Activated naive CD8-positive, alpha-beta T cell treated with anti-CD3 and anti-CD28 coated beads, Interleukin-2, amount 10 ng/mL, durations not matched to agents 7 days and 5 days (primary cell): ENCODE data around the gene MTA1. TPM values are rescaled to one million over a fixed set of nuclear protein-coding genes. Genes with fewer than 3 reads are reported as not detected.

Experiments used
- ATAC-seq: fragments of 150-1000 bp; cut with Tn5 transposase; one replicate; pipeline ENCODE4 v1.10.0; 2021; ENCODE audit warnings: low read depth, moderate library complexity
- POLR2A ChIA-PET: fragments of 350-600 bp; sonication (Branson Sonifier 250); formaldehyde crosslinking; loops from one replicate; lab custom pipeline; 2021; ENCODE audit warnings: antibody characterized with exemption; lab: Charles Lee
- DNase-seq: peaks from one replicate; pipeline ENCODE4 v3.0.0; 2021
- H3K27ac Mint-ChIP-seq: one replicate; pipeline ENCODE4 v1.8.0; 2022; ENCODE audit warnings: mild to moderate bottlenecking, mixed read lengths
- H3K27me3 Mint-ChIP-seq: one replicate; pipeline ENCODE4 v1.8.0; 2022; ENCODE audit warnings: mild to moderate bottlenecking, moderate library complexity, mixed read lengths
- H3K36me3 Mint-ChIP-seq: one replicate; pipeline ENCODE4 v1.8.0; 2021; ENCODE audit warnings: mild to moderate bottlenecking, mixed read lengths
- H3K4me1 Mint-ChIP-seq: one replicate; pipeline ENCODE4 v1.8.0; 2021; ENCODE audit warnings: mixed read lengths
- H3K4me3 Mint-ChIP-seq: one replicate; pipeline ENCODE4 v1.8.0; 2022; ENCODE audit warnings: mild to moderate bottlenecking, moderate library complexity, mixed read lengths
- H3K9me3 Mint-ChIP-seq: one replicate; pipeline ENCODE4 v1.8.0; 2021; ENCODE audit warnings: mixed read lengths
- total RNA-seq, 2 experiments: library from RNA; stranded (reverse); gene quantifications; one replicate each; pipeline ENCODE4 v1.2.3, GENCODE V29; 2021

MTA1 gene
- total RNA-seq, 2 experiments from 2014 or later, result 120 to 132 TPM

GRCh38 chr14:105488781-105489541 lies 69.3 kb downstream of the MTA1 start:
- Mint-ChIP-seq H3K4me1 (peaks cover 20% of the 10 kb centered on the region), H3K36me3 (no peaks in the 10 kb centered on the region), H3K4me3 (peak overlapping the region; percentile 78), H3K9me3 (no peaks in the 10 kb centered on the region), H3K27ac (peak overlapping the region; percentile 82), H3K27me3 (no peaks in the 10 kb centered on the region)
- POLR2A ChIA-PET, result interaction anchor here (0.8 to 5.7 kb wide), 10 partner anchors 7 to 468 kb away, joined by 3 to 118 read pairs (median 6); partner anchors contain the start of genes BRF1, CDCA4, PACS2 and TEX22
- DNase-seq, result no peak
- no peak for ATAC-seq

DNA sequence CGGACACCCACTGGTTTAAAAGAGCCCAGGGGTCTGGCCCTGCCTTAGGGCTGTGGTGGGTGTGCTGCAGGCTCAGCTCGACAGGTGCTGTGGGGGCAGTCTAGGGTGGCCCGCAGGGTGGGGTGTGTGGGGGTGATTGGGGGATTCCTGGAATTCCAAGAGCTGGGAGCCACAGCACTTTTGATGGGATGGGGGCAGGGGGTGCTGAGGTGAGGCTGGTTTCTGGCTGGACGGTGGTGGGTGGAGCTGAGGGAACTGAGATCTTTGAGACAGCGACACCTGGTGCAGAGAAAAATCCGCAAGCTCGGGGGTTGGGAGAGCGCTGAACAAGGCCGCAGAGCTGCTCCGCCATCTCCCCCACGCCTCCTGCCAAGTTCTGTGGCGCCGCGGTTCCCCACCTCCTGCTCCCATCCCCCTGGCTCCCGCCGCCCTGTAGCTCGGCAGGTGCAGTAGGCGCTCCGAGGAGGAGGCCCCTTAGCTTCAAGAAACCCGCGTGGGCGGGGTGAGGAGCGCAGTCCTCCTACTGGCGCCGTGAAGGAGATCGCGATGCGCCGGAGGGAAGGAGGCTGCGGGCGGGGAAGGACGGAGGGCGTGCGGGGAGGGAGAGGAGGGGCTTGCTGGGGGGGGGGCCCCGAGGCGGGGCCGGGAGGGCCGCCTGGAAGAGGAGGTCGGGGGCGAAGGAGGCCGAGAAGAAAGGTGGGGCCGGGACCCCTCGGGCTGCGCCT lies 70.1 kb downstream of the MTA1 start:
- Mint-ChIP-seq H3K36me3 (no peaks in the 10 kb centered on the region), H3K4me3 (peak overlapping the region; percentile 78), H3K27me3 (no peaks in the 10 kb centered on the region), H3K9me3 (no peaks in the 10 kb centered on the region), H3K4me1 (peaks cover 15% of the 10 kb centered on the region), H3K27ac (peak overlapping the region; percentile 82)
- POLR2A ChIA-PET, result interaction anchor here (0.7 to 5.7 kb wide), 13 partner anchors 8 to 469 kb away, joined by 3 to 118 read pairs (median 4); partner anchors contain the start of genes BRF1, CDCA4, PACS2 and TEX22
- DNase-seq (peak; percentile 85), ATAC-seq (peak; percentile 3)

DNA sequence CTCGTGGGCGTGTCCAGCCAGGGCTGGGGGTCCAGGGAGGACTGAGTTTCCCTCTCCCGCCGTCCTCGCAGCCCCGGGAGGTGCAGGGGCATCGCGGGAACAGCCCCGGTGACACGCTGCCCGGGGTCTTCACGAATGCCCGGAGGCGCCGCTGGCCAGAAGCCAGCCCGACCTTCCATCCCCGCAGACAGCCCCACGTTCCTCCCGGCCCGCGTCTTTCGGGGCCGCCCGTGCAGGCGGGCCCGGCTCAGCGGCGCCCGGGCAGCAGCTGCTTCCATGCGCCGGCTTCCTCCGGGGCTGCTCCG lies 70.6 kb downstream of the MTA1 start:
- ATAC-seq (peak; percentile 1), DNase-seq (no peak)
- Mint-ChIP-seq H3K36me3 (no peaks in the 10 kb centered on the region), H3K27me3 (no peaks in the 10 kb centered on the region), H3K4me3 (peak overlapping the region; percentile 78), H3K4me1 (peaks cover 15% of the 10 kb centered on the region), H3K27ac (no peak overlapping the region), H3K9me3 (no peaks in the 10 kb centered on the region)
- POLR2A ChIA-PET, result interaction anchor here (0.7 to 5.7 kb wide), 12 partner anchors 9 to 469 kb away, joined by 3 to 118 read pairs (median 4); partner anchors contain the start of genes BRF1, CDCA4 and TEX22

GRCh38 chr14:105490572-105491365 lies 71.1 kb downstream of the MTA1 start, which contains the start of gene TEDC1:
TEDC1 (plus strand) TSS chr14:105491246; CDS start chr14:105491376, 130 bp downstream.
- POLR2A ChIA-PET, result interaction anchor here (0.7 to 5.7 kb wide), 13 partner anchors 9 to 470 kb away, joined by 3 to 118 read pairs (median 5); partner anchors contain the start of genes BRF1, CDCA4 and TEX22
- peak; percentile 78 for ATAC-seq
- Mint-ChIP-seq H3K4me1 (peaks cover 15% of the 10 kb centered on the region), H3K27me3 (no peaks in the 10 kb centered on the region), H3K36me3 (no peaks in the 10 kb centered on the region), H3K9me3 (no peaks in the 10 kb centered on the region), H3K27ac (peak within 1 kb of the TSS; percentile 93), H3K4me3 (peak within 1 kb of the TSS; percentile 87)
- DNase-seq, result peak; percentile 98

GRCh38 chr14:105491366-105491973 lies 71.8 kb downstream of the MTA1 start:
- Mint-ChIP-seq H3K4me1 (peaks cover 15% of the 10 kb centered on the region), H3K27ac (peak overlapping the region; percentile 93), H3K4me3 (peak overlapping the region; percentile 87), H3K27me3 (no peaks in the 10 kb centered on the region), H3K9me3 (no peaks in the 10 kb centered on the region), H3K36me3 (no peaks in the 10 kb centered on the region)
- POLR2A ChIA-PET, result interaction anchor here (0.7 to 5.7 kb wide), 6 partner anchors 10 to 243 kb away, joined by 3 to 118 read pairs (median 4); partner anchors contain the start of genes BRF1 and BTBD6
- DNase-seq, result peak; percentile 92
- ATAC-seq, result peak; percentile 3

- Mint-ChIP-seq H3K4me1 (peaks cover 15% of the 10 kb centered on the region), H3K4me3 (peak overlapping the region; percentile 87), H3K9me3 (no peaks in the 10 kb centered on the region), H3K27me3 (no peaks in the 10 kb centered on the region), H3K27ac (peak overlapping the region; percentile 93), H3K36me3 (no peaks in the 10 kb centered on the region)
- ATAC-seq, result no peak
- POLR2A ChIA-PET, result interaction anchor here (0.7 to 5.7 kb wide), 5 partner anchors 9 to 244 kb away, joined by 3 to 118 read pairs (median 4); partner anchors contain the start of genes BRF1 and BTBD6
- peak; percentile 32 for DNase-seq
These were observed 72.7 kb downstream of the MTA1 start for GRCh38 chr14:105492031-105492970.

- Mint-ChIP-seq H3K36me3 (no peaks in the 10 kb centered on the region), H3K4me1 (peaks cover 15% of the 10 kb centered on the region), H3K9me3 (no peaks in the 10 kb centered on the region), H3K4me3 (no peak overlapping the region), H3K27me3 (no peaks in the 10 kb centered on the region), H3K27ac (no peak overlapping the region)
- DNase-seq (peak; percentile 34), ATAC-seq (no peak)
- POLR2A ChIA-PET, result interaction anchor here (5.7 kb wide), 1 partner anchor 12 kb away, joined by 118 read pairs; no protein-coding TSS in a partner anchor
These were observed 73.6 kb downstream of the MTA1 start for GRCh38 chr14:105492971-105493871.

DNA sequence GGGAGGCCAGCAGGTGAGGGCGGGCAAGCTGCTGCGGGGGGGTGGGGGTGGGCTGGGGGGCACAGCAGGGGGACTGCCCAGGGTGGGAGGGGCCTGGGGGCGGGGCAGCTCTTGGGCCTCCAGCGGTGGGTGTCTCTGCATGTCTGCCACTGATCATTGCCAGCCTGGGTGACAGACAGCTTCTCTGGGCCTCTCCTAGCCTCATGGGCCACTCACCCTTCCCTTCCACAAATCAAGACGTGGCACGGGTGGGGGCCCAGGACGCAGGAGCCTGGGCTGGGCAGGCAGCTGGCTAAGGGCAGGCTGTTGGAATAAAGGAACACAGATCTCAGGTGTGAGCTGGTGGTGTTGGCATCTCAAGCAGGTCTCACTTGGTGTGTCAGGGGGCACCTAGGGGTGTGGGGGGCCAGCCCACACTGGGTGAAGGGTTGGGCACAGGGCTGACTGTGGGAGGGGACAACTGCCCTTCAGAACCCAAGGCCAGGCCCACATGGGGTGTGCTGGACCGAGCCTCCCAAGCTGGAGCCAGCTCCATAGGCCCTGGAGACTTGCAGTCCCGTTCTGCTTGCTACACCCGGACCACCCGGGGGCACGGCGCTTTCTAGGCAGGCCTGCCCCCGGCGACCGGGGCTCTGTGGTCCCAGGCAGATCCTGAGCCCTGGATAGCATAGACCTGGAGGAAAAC lies 74.4 kb downstream of the MTA1 start:
- DNase-seq (peak; percentile 28), ATAC-seq (no peak)
- POLR2A ChIA-PET, result interaction anchor here (5.7 kb wide), 1 partner anchor 12 kb away, joined by 118 read pairs; no protein-coding TSS in a partner anchor
- no peaks in the 10 kb centered on the region for H3K36me3 Mint-ChIP-seq
- H3K27ac Mint-ChIP-seq, result no peak overlapping the region
- H3K9me3 Mint-ChIP-seq, result no peaks in the 10 kb centered on the region
- H3K4me3 Mint-ChIP-seq, result no peak overlapping the region
- peaks cover 11% of the 10 kb centered on the region for H3K4me1 Mint-ChIP-seq
- no peaks in the 10 kb centered on the region for H3K27me3 Mint-ChIP-seq

DNA sequence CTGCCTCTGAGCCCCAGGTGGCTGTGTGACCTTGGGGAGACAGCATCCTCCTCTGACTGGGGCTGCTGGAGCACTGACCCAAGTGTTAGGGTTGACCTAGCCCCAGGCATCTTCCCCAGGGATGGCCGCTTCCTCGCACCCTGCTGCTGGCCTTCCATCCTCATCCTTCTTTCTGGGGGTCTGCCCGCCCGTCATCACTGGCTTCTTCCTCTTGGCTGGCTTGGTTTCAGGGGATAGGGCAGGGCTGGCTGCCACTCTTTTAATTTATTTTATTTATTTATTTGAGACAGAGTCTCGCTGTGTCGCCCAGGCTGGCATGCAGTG lies 74.9 kb downstream of the MTA1 start:
- Mint-ChIP-seq H3K9me3 (no peaks in the 10 kb centered on the region), H3K27me3 (no peaks in the 10 kb centered on the region), H3K4me1 (peaks cover 6% of the 10 kb centered on the region), H3K27ac (no peak overlapping the region), H3K36me3 (no peaks in the 10 kb centered on the region), H3K4me3 (no peak overlapping the region)
- DNase-seq (no peak), ATAC-seq (no peak)
- POLR2A ChIA-PET, result no interaction called here

DNA sequence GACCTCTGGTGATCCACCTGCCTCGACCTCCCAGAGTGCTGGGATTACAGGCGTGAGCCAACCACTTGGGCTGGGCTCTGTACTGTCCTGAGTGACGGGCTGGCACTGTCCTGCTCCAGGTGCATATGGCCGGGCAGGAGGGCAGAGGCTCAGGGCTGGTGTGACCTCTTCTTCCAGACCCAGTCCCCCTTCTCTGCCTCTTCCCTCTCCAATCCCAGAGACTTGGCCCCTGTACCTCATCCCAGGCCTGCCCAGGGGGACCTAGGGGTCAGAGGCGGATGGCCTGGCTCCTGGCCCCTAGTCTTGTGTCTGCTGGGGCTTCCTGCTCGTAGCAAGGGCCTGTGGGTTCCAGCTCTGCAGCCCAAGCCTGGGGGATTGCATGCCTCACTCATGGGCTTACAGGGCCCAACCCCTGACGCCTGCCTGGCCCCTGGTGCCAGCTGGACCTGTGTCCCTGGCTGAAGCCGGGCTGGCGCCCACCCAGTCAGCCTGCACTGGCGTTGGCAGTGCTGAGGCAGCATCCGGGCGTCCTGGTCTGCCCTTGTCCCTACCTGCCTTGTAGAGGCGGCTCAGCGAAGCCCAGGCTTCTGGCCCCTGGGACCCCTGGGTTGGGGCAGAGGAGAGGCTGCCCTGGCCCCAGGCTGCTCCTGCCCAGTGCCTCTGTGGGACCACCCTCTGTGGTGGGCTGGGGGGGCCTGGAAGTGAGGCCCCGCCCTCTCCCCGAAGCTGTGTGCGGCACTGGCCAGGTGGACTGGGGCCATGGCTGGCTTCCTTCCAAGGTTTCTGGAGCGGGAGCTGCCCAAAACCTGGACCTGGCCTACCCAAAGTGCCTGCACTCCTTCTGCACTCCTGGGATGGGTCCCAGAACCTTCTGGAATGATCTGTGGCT lies 75.7 kb downstream of the MTA1 start:
- DNase-seq (no peak), ATAC-seq (no peak)
- Mint-ChIP-seq H3K27me3 (no peaks in the 10 kb centered on the region), H3K4me3 (no peak overlapping the region), H3K4me1 (peaks cover 5% of the 10 kb centered on the region), H3K9me3 (no peaks in the 10 kb centered on the region), H3K27ac (no peak overlapping the region), H3K36me3 (no peaks in the 10 kb centered on the region)
- POLR2A ChIA-PET, result no interaction called here
